Astrocyte (in vitro differentiated cells and primary cell): ENCODE measurements around the gene EXOC6B.

ENCODE experiments used
- CTCF ChIP-seq: IDR thresholded peaks from 2 replicates; pipeline ENCODE4 v1.5.1; 2011; ENCODE audit warnings: low read depth, mild to moderate bottlenecking, inconsistent platforms, low read length, moderate library complexity; ENCODE audit not compliant: insufficient read depth
- EZH2 ChIP-seq: IDR thresholded peaks from 2 replicates; pipeline ENCODE4 v1.6.1; 2012; ENCODE audit warnings: mild to moderate bottlenecking, low read length, inconsistent platforms; ENCODE audit not compliant: insufficient read depth

DNA sequence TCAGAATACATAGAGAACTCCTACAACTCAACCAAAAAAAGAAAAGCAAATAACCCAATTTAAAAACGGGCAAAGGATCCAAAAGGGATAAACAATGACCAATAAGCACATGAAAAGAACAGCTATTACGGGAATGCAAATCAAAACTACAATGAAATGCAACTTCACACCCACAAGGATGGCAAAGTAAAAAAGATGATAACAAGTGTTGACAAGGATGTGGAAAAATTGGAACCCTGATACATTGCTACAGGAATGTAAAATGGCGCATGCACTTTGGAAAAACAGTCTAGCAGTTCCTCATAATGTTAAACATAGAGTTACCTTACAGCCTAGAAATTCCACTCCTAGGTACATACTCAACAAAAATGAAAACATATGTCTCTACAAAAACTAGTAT is 4.7 kb downstream of the EXOC6B start:
- TF ChIP-seq CTCF: no peak
- TF ChIP-seq EZH2: no peak
